Activated naive CD4-positive, alpha-beta T cell treated with Interleukin-2 at 50 U/mL for 16 hours (primary cell): ENCODE measurements around the gene PNO1.

Experiments
- DNase-seq: peaks from one replicate; pipeline ENCODE4 v3.0.0-alpha.2; 2020

The PNO1 gene

DNA sequence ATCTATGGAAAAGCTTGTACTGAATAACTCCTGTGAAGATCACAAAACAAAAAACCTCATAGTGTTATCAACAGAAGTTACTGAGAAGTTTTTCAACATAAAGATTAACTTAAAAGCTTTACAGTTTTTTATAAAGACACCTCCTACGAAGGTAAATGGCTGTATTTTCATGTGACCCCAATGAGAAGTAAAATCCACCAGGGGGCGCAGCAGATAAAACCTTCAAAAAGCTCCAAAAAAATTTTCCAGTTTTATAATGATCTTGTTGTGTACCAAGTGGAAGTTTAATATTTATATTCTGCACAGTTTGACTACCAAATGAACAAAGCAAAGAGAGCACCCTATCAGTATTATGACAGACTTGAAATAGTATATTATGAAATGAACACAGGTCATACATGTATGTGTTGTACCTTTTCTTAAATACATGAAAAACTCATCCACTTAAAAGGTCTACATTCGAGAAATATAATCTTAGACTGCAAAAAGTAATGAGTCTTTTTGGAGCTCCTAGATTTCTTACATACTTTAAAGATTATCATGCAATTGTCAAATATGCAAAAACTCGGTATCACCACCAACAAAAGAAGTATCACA lies 38.5 kb downstream of the PNO1 start:
- DNase-seq: peak; percentile 53

DNA sequence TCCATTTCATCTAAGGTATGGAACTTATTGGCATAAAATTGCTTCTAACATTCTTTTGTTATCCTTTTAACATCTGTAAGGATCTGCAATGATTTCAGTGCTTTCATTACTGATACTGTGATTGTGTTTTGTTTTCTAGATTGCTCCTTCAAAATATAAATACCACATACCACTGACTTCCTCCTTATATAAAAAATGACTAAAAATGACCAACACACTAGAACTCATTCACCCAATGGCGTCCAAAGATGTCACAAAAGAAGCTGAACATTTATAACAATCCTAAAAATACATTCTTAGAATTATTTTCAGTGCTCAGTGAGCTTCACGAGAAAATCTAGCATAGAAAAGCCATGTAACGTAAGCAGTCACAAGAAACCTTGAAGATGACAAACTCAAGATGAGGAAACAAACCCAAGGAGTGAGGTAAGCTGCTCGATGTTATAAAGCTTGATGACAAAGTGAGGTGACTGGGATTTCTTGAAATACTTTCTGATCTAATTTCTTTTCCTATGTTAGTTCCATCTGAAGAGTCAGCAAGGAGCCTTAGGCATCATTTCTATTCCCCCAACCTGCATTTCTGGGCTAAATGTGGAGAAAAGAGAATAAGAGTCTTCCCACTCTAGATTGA lies 42.6 kb downstream of the PNO1 start:
- DNase-seq: no peak

DNA sequence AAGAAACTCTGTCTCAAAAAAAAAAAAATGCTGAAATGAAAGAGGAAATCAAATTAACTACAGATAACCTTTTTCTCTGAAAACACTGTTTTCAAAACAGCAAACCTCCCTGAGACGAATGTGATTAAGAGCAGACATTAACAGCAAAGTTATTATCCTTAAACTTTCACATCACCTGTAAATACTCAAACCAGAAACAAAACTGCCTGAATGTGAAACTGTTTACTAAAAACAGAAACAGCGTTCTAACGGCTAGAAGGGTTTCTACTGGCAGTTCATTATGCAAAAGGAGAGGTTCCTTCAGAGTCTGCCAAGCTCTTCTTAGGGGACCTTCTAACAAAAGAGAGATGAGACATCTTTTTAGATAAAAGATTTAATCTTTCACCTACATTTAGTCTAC lies 45.9 kb downstream of the PNO1 start:
- DNase-seq: no peak

DNA sequence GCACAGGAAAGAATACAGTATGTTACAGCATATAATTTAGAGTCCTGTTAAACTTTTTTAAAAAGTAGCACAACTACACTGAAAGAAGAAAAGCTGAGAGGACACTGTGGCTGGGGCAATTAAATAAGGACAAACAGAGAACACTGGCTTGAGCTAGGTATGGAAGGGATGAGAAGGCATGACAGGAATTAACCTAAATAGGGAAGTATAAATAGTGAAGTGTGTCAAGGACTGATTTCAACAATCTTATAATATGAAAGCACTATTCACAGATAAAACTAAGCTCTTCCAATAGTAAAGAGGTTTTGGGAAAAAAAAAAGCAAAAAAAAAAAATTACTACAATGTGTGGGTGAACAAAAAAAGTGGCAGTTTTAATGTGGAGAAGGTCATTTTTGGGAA lies 49.1 kb downstream of the PNO1 start:
- no peak for DNase-seq

DNA sequence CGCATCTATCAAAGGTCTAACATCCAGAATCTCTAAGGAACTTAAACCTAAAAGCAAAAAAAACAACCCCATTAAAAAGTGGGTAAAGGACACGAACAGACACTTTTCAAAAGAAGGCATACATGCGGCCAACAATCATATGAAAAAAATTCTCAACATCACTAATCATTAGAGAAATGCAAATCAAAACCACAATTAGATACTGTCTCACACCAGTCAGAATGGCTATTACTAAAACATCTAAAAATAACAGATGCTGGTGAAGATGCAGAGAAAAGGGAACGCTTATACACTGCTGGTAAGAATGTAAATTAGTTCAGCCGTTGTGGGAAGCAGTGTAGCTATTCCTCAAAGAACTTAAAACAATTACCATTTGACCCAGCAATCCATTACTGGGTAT lies 56.7 kb downstream of the PNO1 start:
- no peak for DNase-seq

DNA sequence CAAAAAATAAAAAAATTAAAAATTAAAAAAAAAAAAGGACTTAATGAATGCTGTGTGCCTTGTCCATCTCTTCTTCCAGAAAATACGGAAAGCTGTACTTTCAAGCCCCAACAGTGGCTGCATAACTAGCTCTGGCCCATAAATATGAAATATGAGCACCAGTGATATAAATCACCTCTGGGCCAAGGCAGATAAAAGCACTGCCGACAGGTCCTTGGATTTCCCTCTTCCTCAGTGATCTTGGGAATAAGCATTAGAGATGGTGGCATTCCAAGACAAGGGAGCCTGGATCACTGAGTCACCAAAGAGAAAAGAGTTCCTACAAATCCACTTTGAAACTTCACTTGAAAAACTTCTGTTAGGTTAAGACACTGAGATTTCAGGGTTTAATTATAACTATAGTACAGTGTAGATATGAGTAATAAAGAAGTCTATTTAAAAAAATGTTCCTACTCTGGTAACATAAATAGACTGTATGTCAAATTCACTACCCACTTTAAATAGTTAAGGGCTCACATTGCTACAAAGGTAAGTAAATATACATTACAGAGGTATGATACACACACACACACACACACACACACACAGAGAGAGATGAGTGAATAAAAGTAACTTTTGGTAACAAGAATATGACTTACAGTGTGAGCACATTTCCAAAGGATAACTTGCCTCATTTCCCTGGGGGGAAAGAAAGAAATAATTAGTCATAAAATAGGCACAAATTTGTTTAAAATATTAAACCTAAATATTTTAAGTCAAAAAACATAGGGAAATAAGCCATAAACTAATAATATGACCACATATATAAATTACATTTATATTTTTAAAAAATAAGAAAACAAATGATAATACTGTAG lies 59.0 kb downstream of the PNO1 start:
- DNase-seq: no peak

DNA sequence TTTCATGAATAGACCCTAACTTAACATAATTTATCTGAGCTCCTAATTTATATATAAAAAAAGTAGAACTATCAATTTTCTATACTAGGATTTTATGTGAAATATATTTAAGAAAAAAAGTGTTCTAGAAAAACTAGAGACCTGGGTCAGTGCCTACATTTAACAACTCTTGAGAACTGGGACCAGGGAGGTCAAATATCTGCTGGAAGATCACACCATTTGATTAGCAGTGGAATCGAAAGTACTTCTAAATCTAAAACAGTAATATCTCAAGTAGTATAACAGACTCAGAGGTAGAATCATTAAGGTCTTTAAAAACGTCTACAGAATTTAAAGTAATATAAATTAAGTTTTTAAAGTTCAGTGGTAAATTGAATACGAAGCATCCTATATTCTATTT lies 60.0 kb downstream of the PNO1 start:
- DNase-seq: no peak

DNA sequence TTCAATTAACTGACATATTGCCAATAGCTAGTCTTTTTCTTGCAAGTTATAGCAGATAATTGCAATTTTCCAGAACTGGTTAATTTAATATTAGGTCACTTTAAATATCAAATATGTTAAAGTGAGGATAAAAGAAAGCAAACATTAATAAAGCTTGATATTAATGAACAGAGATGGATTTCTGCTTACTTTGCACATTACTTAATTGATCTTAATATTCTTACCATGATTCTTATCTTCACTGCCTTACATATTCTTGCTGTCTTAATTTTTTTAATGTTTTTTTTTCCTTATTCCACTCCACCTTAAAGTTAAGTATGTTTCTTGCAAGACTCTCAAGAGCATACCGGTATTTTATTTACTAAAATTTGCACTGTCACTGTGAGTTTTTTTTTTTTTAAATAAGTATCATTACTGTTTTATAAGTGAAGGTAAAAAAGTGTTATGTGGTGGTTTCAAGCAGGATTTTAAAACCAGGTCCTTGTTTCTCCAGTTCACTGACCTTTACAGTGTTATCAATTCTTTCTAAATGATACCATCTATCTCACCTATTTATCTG lies 60.7 kb downstream of the PNO1 start:
- DNase-seq: no peak

DNA sequence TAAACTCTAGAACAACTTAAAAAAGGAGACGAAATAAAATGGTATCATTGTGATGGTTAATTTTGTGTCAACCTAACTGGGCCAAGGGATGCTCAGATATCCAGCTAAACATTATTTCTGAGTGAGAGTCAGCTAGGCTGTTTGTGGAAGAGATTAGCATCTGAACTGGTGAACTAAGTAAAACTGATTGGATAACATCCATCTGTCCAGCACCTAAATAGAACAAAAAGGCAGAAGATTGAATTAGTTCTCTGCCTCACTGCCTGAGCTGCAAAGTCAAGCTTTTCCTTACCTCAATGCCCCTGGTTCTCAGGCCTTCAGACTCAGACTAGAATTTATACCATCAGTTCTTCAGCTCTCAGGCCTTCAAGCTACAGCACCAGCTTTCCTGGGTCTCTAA lies 64.6 kb downstream of the PNO1 start:
- no peak for DNase-seq

DNA sequence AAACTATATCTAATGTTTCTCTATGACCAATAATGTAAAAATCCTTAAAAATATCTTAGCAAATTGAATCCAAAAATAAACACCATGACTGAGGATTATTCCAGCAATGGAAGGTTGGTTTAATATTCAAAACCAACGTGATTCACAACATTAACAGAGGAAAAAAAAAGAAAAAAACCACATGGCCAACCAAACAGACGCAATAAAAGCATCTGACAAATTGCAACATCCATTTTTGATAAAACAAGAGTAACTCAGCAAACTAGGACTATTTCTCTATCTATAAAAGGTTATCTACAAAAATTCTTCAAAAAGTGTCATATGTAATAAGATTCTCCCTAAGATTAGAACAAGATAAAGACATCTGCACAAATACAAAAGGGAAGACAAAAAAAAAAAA lies 65.7 kb downstream of the PNO1 start:
- DNase-seq: no peak

DNA sequence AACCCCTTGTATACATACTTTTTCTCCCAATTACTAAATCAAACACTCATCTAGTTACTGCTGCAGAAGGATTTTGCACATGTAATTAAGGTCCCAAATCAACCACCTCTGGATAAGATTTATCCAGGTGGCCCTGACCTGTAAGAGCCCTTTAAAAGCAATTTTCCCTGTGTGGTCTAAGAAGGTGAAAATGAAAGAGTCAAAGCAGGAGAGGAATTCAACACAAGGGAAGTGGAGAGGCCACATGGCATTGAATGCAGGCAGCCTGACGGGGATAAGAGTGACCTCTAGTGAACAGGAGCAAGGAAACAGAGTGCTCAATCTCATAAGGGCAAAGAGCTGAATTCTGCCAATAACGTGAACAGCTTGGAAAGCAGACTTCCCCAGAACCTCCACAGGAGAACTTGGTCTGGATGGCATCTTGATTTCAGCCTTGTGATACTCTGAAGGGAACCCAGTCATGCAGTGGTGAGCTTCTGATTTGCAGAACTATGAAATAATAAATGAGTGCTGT lies 67.5 kb downstream of the PNO1 start:
- DNase-seq: peak; percentile 10
